ENCODE measurements around the gene HAAO. TPM values are rescaled to one million over a fixed set of nuclear protein-coding genes. Genes with fewer than 3 reads are reported as not detected.

The HAAO gene
- total and polyA plus RNA-seq, 12 donors, result 2.7 to 30.1 (median 12.6) TPM

DNA sequence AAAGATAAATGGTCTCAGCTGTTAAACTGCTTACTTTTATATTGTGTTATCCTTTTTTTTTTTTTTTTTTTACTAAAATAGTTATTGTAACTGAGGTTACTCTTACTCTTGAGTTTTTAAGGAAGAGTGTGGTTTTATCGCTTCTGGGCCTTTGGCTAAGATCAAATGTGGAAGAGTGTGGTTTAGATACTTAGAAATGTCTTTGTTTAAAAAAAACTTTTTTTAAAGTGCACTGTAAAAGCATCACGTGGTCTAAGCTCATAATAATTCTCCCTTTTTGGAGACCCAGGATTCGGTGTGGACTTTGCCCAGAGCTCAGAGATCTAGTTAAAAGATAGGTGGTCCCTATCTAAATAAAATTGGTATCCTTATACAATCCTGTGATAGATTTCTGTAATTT is 16.6 kb downstream of the HAAO start:
- no peaks in the 10 kb centered on the region for H3K9me3 ChIP-seq (replicated peaks in 1 of 3)
- no peaks in the 10 kb centered on the region for H3K4me1 ChIP-seq (replicated peaks in 1 of 2)
- no peak overlapping the region for H3K27ac ChIP-seq
- intact Hi-C loops (cut with DNase I), result no loop called here
- no peaks in the 10 kb centered on the region for H3K27me3 ChIP-seq
- no peaks in the 10 kb centered on the region for H3K36me3 ChIP-seq (replicated peaks in 1 of 2)
- 69 to 84% (median 78%) methylated on average over 3 of the region's 3 CpGs for WGBS, 4 donors
- DNase-seq, result no peak
- TF ChIP-seq, protein P1, sequence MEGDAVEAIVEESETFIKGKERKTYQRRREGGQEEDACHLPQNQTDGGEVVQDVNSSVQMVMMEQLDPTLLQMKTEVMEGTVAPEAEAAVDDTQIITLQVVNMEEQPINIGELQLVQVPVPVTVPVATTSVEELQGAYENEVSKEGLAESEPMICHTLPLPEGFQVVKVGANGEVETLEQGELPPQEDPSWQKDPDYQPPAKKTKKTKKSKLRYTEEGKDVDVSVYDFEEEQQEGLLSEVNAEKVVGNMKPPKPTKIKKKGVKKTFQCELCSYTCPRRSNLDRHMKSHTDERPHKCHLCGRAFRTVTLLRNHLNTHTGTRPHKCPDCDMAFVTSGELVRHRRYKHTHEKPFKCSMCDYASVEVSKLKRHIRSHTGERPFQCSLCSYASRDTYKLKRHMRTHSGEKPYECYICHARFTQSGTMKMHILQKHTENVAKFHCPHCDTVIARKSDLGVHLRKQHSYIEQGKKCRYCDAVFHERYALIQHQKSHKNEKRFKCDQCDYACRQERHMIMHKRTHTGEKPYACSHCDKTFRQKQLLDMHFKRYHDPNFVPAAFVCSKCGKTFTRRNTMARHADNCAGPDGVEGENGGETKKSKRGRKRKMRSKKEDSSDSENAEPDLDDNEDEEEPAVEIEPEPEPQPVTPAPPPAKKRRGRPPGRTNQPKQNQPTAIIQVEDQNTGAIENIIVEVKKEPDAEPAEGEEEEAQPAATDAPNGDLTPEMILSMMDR (IDR thresholded peaks at IDR 0.05), result no peak
- TF ChIP-seq POLR2A (IDR thresholded peaks at IDR 0.05), result no peak
- no peak overlapping the region for H3K4me3 ChIP-seq

DNA sequence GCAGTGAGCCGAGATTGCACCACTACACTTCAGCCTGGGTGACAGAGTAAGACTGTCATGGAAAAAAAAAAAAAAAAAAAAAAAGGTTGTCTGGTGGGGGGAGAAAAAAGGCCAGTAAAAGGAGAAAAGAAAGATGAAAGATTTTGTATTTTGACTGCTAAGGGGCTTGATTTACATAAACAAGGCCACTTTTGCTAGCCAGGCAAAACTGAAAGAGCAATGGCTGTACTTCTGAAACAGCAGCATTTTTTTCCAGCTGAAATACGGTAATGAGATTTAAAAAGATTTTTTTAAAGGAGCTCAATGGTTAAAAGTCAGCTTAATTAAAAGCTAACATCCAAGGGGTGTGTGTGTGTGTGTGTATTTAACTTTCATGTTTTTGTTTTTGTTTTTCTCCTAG is 17.2 kb downstream of the HAAO start:
- H3K27me3 ChIP-seq, result no peaks in the 10 kb centered on the region
- no peaks in the 10 kb centered on the region for H3K4me1 ChIP-seq (replicated peaks in 1 of 2)
- no peak for DNase-seq
- H3K9me3 ChIP-seq (replicated peaks in 1 of 3), result no peaks in the 10 kb centered on the region
- no peak overlapping the region for H3K27ac ChIP-seq
- no peak overlapping the region for H3K4me3 ChIP-seq
- H3K36me3 ChIP-seq (replicated peaks in 1 of 2), result no peaks in the 10 kb centered on the region
- intact Hi-C loops (cut with DNase I), result no loop called here
- no peak for TF ChIP-seq POLR2A (IDR thresholded peaks at IDR 0.05)
- TF ChIP-seq, protein P1 (IDR thresholded peaks at IDR 0.05), result no peak
- 57 to 66% (median 64%) methylated on average over 2 of the region's 2 CpGs for WGBS, 4 donors

DNA sequence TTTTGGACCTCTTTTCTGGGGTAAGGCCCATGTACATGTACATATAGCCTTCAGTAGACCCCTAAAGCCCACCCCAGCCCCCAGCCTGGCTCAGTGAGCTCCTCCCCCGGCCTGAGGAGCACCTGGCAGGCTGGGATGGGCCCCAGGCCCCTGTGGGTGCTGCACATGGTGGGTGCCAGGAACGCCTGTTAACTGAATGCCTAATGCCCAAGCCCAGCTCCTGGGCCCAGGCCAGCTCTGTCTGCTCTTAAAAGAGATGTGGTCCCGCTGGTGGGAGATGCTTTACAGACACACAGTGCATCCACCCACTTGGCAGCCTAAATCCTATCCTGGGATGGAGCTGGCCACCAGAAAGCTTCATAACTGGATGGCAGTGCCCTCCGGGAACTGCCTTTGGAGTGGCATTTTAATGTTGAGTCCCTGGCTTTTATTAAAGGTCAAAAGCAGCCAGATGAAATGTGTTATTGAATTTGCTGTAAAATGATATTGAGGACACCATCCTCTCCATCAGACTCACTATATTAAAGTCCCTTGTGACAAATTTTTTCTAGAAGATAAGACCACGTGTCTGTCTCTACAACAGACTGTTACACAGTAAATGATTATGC is 20.7 kb downstream of the HAAO start:
- Histone ChIP-seq H3K4me3 (no peak overlapping the region), H3K27ac (no peak overlapping the region), H3K4me1 (replicated peaks in 1 of 2) (no peaks in the 10 kb centered on the region), H3K36me3 (replicated peaks in 1 of 2) (no peaks in the 10 kb centered on the region), H3K9me3 (replicated peaks in 1 of 3) (no peaks in the 10 kb centered on the region), H3K27me3 (no peaks in the 10 kb centered on the region)
- DNase-seq, result peak in 1 of 7 donors; percentile 49
- 76 to 89% (median 82%) methylated on average over 3 to 5 of the region's 5 CpGs for WGBS, 4 donors
- TF ChIP-seq, protein P1 (IDR thresholded peaks at IDR 0.05), result no peak
- intact Hi-C loops (cut with DNase I), result no loop called here

DNA sequence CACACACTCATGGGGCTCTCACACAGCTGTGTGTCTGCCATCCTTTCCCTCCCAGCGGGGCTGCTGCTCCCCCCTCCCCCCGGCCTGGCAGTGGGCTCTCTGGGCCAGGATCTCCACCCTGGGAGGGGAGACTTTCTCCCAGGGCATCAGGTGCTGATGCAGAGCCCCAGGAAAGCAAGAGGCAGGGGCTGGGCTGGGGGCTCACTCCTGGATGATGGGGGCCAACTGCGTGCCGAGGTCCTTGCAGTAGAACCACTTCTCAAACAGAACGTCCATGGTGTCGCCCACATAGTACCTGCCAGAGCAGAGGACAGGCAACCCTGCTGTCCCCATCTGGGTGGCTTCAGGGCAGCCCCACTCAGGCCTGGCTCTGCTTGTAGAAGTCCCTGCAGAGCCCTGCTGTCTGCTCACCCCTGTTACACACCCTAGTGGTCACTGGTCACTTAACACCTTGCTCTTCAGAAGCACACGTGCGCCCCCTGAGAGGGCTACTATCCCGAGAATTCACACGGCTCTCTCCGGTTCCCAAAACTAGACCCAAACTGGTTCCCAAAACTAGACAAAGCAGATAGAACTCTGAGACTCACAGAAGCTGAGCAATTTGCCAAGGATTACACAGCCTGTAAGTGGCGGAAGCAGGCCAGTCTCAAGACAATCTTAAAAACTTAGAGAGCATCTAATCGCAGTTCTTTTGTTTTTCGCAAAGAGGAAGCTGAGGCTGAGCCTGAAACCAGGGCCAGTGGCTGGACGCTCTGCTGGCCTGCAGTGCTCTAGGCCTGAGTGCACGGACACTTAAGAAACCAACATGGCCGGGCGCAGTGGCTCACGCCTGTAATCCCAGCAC is 21.9 kb downstream of the HAAO start:
- Histone ChIP-seq H3K4me1 (replicated peaks in 1 of 2) (no peaks in the 10 kb centered on the region), H3K27ac (no peak overlapping the region), H3K4me3 (no peak overlapping the region), H3K36me3 (replicated peaks in 1 of 2) (no peaks in the 10 kb centered on the region), H3K9me3 (replicated peaks in 1 of 3) (no peaks in the 10 kb centered on the region), H3K27me3 (no peaks in the 10 kb centered on the region)
- TF ChIP-seq POLR2A (IDR thresholded peaks at IDR 0.05), result no peak
- TF ChIP-seq, protein P1 (IDR thresholded peaks at IDR 0.05), result peak; percentile 31 to 56 (median 53)
- intact Hi-C loops (cut with DNase I), result no loop called here
- peak in 6 of 7 donors; percentile 42 to 70 (median 58) for DNase-seq
- WGBS, 4 donors, result 68 to 75% (median 73%) methylated on average over 12 to 19 of the region's 19 CpGs
